HEK293 (cell line): ENCODE measurements around the gene GPR141.

Experiments
- CTCF ChIA-PET: fragments of 350-600 bp; formaldehyde crosslinking; extraction: SDS; loops from one replicate; lab custom pipeline; 2021; ENCODE audit warnings: antibody characterized with exemption; lab: Yijun Ruan, JAX
- POLR2A ChIA-PET: fragments of 300-600 bp; formaldehyde crosslinking; extraction: SDS; loops from one replicate; lab custom pipeline; 2020; ENCODE audit warnings: antibody characterized with exemption, inconsistent platforms; lab: Yijun Ruan, JAX
- H3K27ac ChIP-seq: fragments of 200-500 bp; sonication (Bioruptor generic); 2 replicates; pipeline ENCODE4 v1.5.1; 2014; ENCODE audit warnings: low read depth, low read length, control low read depth, inconsistent platforms; ENCODE audit errors: extremely low read depth
- H3K36me3 ChIP-seq, 2 experiments: fragments of 200-500 bp in 1 of 2; sonication (Bioruptor generic) in 1 of 2; 1 replicate in 1 of 2; 2 replicates in 1 of 2; pipeline ENCODE4 v1.5.1; 2014 to 2017; ENCODE audit warnings: inconsistent platforms in 2 of 2, low read length in 2 of 2; ENCODE audit not compliant: control insufficient read depth in 2 of 2, insufficient read depth in 1 of 2
- H3K4me1 ChIP-seq: fragments of 200-500 bp; sonication (Bioruptor generic); 2 replicates; pipeline ENCODE4 v1.5.1; 2014; ENCODE audit warnings: mild to moderate bottlenecking, low read length, inconsistent platforms; ENCODE audit not compliant: control insufficient read depth, insufficient read depth
- H3K4me3 ChIP-seq: 2 replicates; pipeline ENCODE4 v1.5.1; 2011; ENCODE audit warnings: low read depth, mild to moderate bottlenecking, control low read depth, low read length, moderate library complexity
- H3K9me3 ChIP-seq: fragments of 200-500 bp; sonication (Bioruptor generic); 2 replicates; pipeline ENCODE4 v1.5.1; 2014; ENCODE audit warnings: low read depth, low read length, inconsistent platforms; ENCODE audit not compliant: control insufficient read depth, insufficient read depth
- ATF2 ChIP-seq: fragments of 450-650 bp; formaldehyde crosslinking; IDR thresholded peaks from 2 replicates; pipeline ENCODE4 v1.5.1; 2016; ENCODE audit warnings: missing biosample characterization, missing genetic modification characterization, low read depth
- BCL11B ChIP-seq: fragments of 450-650 bp; formaldehyde crosslinking; IDR thresholded peaks from 2 replicates; pipeline ENCODE4 v1.5.1; 2016; ENCODE audit warnings: low read depth, missing biosample characterization, missing genetic modification characterization
- HIC1 ChIP-seq: fragments of 450-650 bp; formaldehyde crosslinking; IDR thresholded peaks from 2 replicates; pipeline ENCODE4 v1.5.1; 2016; ENCODE audit warnings: missing biosample characterization, missing genetic modification characterization
- KLF17 ChIP-seq: fragments of 450-650 bp; formaldehyde crosslinking; IDR thresholded peaks from 2 replicates; pipeline ENCODE4 v1.5.1; 2016; ENCODE audit warnings: missing biosample characterization, missing genetic modification characterization
- PRDM10 ChIP-seq: fragments of 450-650 bp; formaldehyde crosslinking; IDR thresholded peaks from 2 replicates; pipeline ENCODE4 v1.5.1; 2016; ENCODE audit warnings: missing biosample characterization, missing genetic modification characterization
- WT1 ChIP-seq: fragments of 450-650 bp; formaldehyde crosslinking; IDR thresholded peaks from 2 replicates; pipeline ENCODE4 v1.5.1; 2016; ENCODE audit warnings: missing biosample characterization, missing genetic modification characterization
- ZBTB11 ChIP-seq: fragments of 450-650 bp; formaldehyde crosslinking; conservative IDR thresholded peaks from 2 replicates; pipeline ENCODE4 v1.5.1; 2016; ENCODE audit warnings: low read depth, missing biosample characterization, missing genetic modification characterization
- ZFP3 ChIP-seq: fragments of 450-650 bp; formaldehyde crosslinking; IDR thresholded peaks from 2 replicates; pipeline ENCODE4 v1.5.1; 2016; ENCODE audit warnings: low read depth, missing biosample characterization, missing genetic modification characterization
- ZNF10 ChIP-seq: fragments of 450-650 bp; formaldehyde crosslinking; IDR thresholded peaks from 2 replicates; pipeline ENCODE4 v1.5.1; 2017; ENCODE audit warnings: missing biosample characterization, missing genetic modification characterization
- ZNF16 ChIP-seq: fragments of 450-650 bp; formaldehyde crosslinking; IDR thresholded peaks from 2 replicates; pipeline ENCODE4 v1.5.1; 2016; ENCODE audit warnings: low read depth, missing biosample characterization, missing genetic modification characterization
- ZNF2 ChIP-seq: fragments of 450-650 bp; formaldehyde crosslinking; IDR thresholded peaks from 2 replicates; pipeline ENCODE4 v1.5.1; 2016; ENCODE audit warnings: missing biosample characterization, missing genetic modification characterization
- ZNF404 ChIP-seq: fragments of 450-650 bp; formaldehyde crosslinking; IDR thresholded peaks from 2 replicates; pipeline ENCODE4 v1.5.1; 2017; ENCODE audit warnings: missing biosample characterization, missing genetic modification characterization
- ZNF473 ChIP-seq: fragments of 450-650 bp; formaldehyde crosslinking; IDR thresholded peaks from 2 replicates; pipeline ENCODE4 v1.5.1; 2017; ENCODE audit warnings: missing biosample characterization, missing genetic modification characterization
- ZNF501 ChIP-seq: fragments of 450-650 bp; formaldehyde crosslinking; IDR thresholded peaks from 2 replicates; pipeline ENCODE4 v1.5.1; 2016; ENCODE audit warnings: missing biosample characterization, missing genetic modification characterization
- ZNF513 ChIP-seq: fragments of 450-650 bp; IDR thresholded peaks from 2 replicates; pipeline ENCODE4 v1.5.1; 2018; ENCODE audit warnings: missing biosample characterization, missing genetic modification characterization
- ZNF544 ChIP-seq: fragments of 450-650 bp; formaldehyde crosslinking; IDR thresholded peaks from 2 replicates; pipeline ENCODE4 v1.5.0; 2017; ENCODE audit warnings: missing biosample characterization, missing genetic modification characterization
- ZNF629 ChIP-seq: fragments of 450-650 bp; formaldehyde crosslinking; IDR thresholded peaks from 2 replicates; pipeline ENCODE4 v1.5.1; 2017; ENCODE audit warnings: missing biosample characterization, missing genetic modification characterization
- ZNF768 ChIP-seq: fragments of 450-650 bp; formaldehyde crosslinking; IDR thresholded peaks from 2 replicates; pipeline ENCODE4 v1.5.1; 2018; ENCODE audit warnings: missing biosample characterization, mild to moderate bottlenecking, missing genetic modification characterization

The GPR141 gene

GRCh38 chr7:37719077-37719476 is 35.5 kb downstream of the GPR141 start (continued):
- TF ChIP-seq ZNF501 (tag by site-specific recombination), result no peak
- TF ChIP-seq, all 188 proteins: peak for 0

GRCh38 chr7:37724732-37725131 is 41.2 kb downstream of the GPR141 start:
- TF ChIP-seq ZNF404 (tag by site-specific recombination), result no peak
- no peak for TF ChIP-seq ZNF544
- no peak for TF ChIP-seq ZNF2
- TF ChIP-seq ZFP3 (tag by site-specific recombination), result no peak
- TF ChIP-seq KLF17, result no peak
- TF ChIP-seq ZNF16 (tag by site-specific recombination), result no peak
- no peak for TF ChIP-seq ATF2
- TF ChIP-seq ZNF629, result no peak
- no peak for TF ChIP-seq ZNF10
- TF ChIP-seq ZBTB11 (tag by site-specific recombination), result no peak
- no peak for TF ChIP-seq BCL11B (tag by site-specific recombination)
- no peak for TF ChIP-seq WT1 (tag by site-specific recombination)
- TF ChIP-seq ZNF513 (tag by site-specific recombination), result no peak
- no peak for TF ChIP-seq PRDM10 (tag by site-specific recombination)
- no peak for TF ChIP-seq HIC1
- TF ChIP-seq ZNF768 (tag by site-specific recombination), result no peak
- TF ChIP-seq ZNF473 (tag by site-specific recombination), result no peak
- TF ChIP-seq, all 188 proteins: peak for 0
- Histone ChIP-seq H3K4me3 (no peak overlapping the region), H3K9me3 (no peaks in the 10 kb centered on the region), H3K4me1 (no peaks in the 10 kb centered on the region), H3K27ac (no peak overlapping the region), H3K36me3 (no peaks in the 10 kb centered on the region)
- ChIA-PET CTCF (interaction anchor here (0.6 to 1.2 kb wide), 3 partner anchors 8 to 192 kb away, joined by 3 to 6 read pairs (median 3); partner anchors contain the start of gene SFRP4), POLR2A (no interaction called here)
